HUES6 (cell line): Measurements from ENCODE around the gene EMCN.

Experiments
- H3K27ac ChIP-seq: 2 replicates; pipeline ENCODE4 v1.7.0; 2013; ENCODE audit warnings: low read depth, mild to moderate bottlenecking, low read length, inconsistent platforms
- H3K27me3 ChIP-seq: 2 replicates; pipeline ENCODE4 v1.6.1; 2013; ENCODE audit warnings: low read length; ENCODE audit not compliant: control insufficient read depth, insufficient read depth
- H3K36me3 ChIP-seq: 2 replicates; pipeline ENCODE4 v1.6.1; 2013; ENCODE audit warnings: low read length; ENCODE audit not compliant: control insufficient read depth, insufficient read depth
- H3K4me1 ChIP-seq: 2 replicates; pipeline ENCODE4 v1.6.1; 2013; ENCODE audit warnings: low read length; ENCODE audit not compliant: control insufficient read depth, insufficient read depth
- H3K4me3 ChIP-seq: 2 replicates; pipeline ENCODE4 v1.5.1; 2013; ENCODE audit warnings: low read depth, low read length
- H3K9ac ChIP-seq: one replicate; pipeline ENCODE4 v1.6.1; 2013; ENCODE audit warnings: mild to moderate bottlenecking, low read length
- H3K9me3 ChIP-seq: 2 replicates; pipeline ENCODE4 v1.6.1; 2013; ENCODE audit warnings: low read depth, low read length; ENCODE audit not compliant: control insufficient read depth, insufficient read depth

The EMCN gene

GRCh38 chr4:100525686-100526085, 7.9 kb upstream of the EMCN start:
- H3K27me3 ChIP-seq: no peaks in the 10 kb centered on the region

GRCh38 chr4:100519205-100519604, 1.4 kb upstream of the EMCN start:
- Histone ChIP-seq H3K9ac (no peak overlapping the region), H3K27me3 (no peaks in the 10 kb centered on the region), H3K9me3 (no peaks in the 10 kb centered on the region), H3K4me3 (no peak overlapping the region), H3K36me3 (no peaks in the 10 kb centered on the region), H3K27ac (no peak overlapping the region), H3K4me1 (no peaks in the 10 kb centered on the region)

More at GRCh38 chr4:100525686-100526085, 7.9 kb upstream of the EMCN start:
- Histone ChIP-seq H3K9ac (no peak overlapping the region), H3K36me3 (no peaks in the 10 kb centered on the region), H3K4me3 (no peak overlapping the region), H3K4me1 (no peaks in the 10 kb centered on the region), H3K9me3 (no peaks in the 10 kb centered on the region), H3K27ac (no peak overlapping the region)

GRCh38 chr4:100516225-100516624, 1.6 kb downstream of the EMCN start:
- no peaks in the 10 kb centered on the region for H3K27me3 ChIP-seq
- no peaks in the 10 kb centered on the region for H3K4me1 ChIP-seq
- H3K9ac ChIP-seq: no peak overlapping the region
- no peak overlapping the region for H3K27ac ChIP-seq
- H3K36me3 ChIP-seq: no peaks in the 10 kb centered on the region
- no peaks in the 10 kb centered on the region for H3K9me3 ChIP-seq
- no peak overlapping the region for H3K4me3 ChIP-seq

GRCh38 chr4:100511896-100512295, 5.9 kb downstream of the EMCN start:
- Histone ChIP-seq H3K4me3 (no peak overlapping the region), H3K9me3 (no peaks in the 10 kb centered on the region), H3K9ac (no peak overlapping the region), H3K27me3 (no peaks in the 10 kb centered on the region), H3K36me3 (no peaks in the 10 kb centered on the region), H3K27ac (no peak overlapping the region), H3K4me1 (no peaks in the 10 kb centered on the region)

- Histone ChIP-seq H3K9ac (no peak overlapping the region), H3K27me3 (no peaks in the 10 kb centered on the region), H3K36me3 (no peaks in the 10 kb centered on the region), H3K9me3 (no peaks in the 10 kb centered on the region), H3K4me3 (no peak overlapping the region), H3K4me1 (no peaks in the 10 kb centered on the region), H3K27ac (no peak overlapping the region)
Measured at GRCh38 chr4:100510551-100510950, 7.3 kb downstream of the EMCN start.

- Histone ChIP-seq H3K36me3 (no peaks in the 10 kb centered on the region), H3K9ac (no peak overlapping the region), H3K4me1 (no peaks in the 10 kb centered on the region), H3K9me3 (0 out of 2 replicates have a peak, but pooled peaks cover 4% of the 10 kb centered on the region), H3K27ac (no peak overlapping the region), H3K4me3 (no peak overlapping the region), H3K27me3 (no peaks in the 10 kb centered on the region)
Measured at GRCh38 chr4:100509386-100509785, 8.4 kb downstream of the EMCN start.

- Histone ChIP-seq H3K9ac (no peak overlapping the region), H3K9me3 (0 out of 2 replicates have a peak, but pooled peaks cover 4% of the 10 kb centered on the region), H3K27me3 (no peaks in the 10 kb centered on the region), H3K36me3 (no peaks in the 10 kb centered on the region), H3K4me1 (no peaks in the 10 kb centered on the region), H3K27ac (no peak overlapping the region), H3K4me3 (no peak overlapping the region)
Measured at GRCh38 chr4:100508691-100509090, 9.1 kb downstream of the EMCN start.

- Histone ChIP-seq H3K4me3 (no peak overlapping the region), H3K9ac (no peak overlapping the region), H3K4me1 (no peaks in the 10 kb centered on the region), H3K27me3 (no peaks in the 10 kb centered on the region), H3K9me3 (0 out of 2 replicates have a peak, but pooled peaks cover 4% of the 10 kb centered on the region), H3K36me3 (no peaks in the 10 kb centered on the region), H3K27ac (no peak overlapping the region)
Measured at GRCh38 chr4:100504086-100504874, 13.5 kb downstream of the EMCN start.

- Histone ChIP-seq H3K9me3 (no peaks in the 10 kb centered on the region), H3K27ac (no peak overlapping the region), H3K9ac (no peak overlapping the region), H3K4me3 (no peak overlapping the region), H3K27me3 (no peaks in the 10 kb centered on the region), H3K4me1 (no peaks in the 10 kb centered on the region), H3K36me3 (no peaks in the 10 kb centered on the region)
Measured at GRCh38 chr4:100497791-100498190, 20.0 kb downstream of the EMCN start.

GRCh38 chr4:100495074-100495473, 22.7 kb downstream of the EMCN start:
- H3K9me3 ChIP-seq: no peaks in the 10 kb centered on the region
- H3K9ac ChIP-seq: no peak overlapping the region
- no peak overlapping the region for H3K27ac ChIP-seq
- no peaks in the 10 kb centered on the region for H3K4me1 ChIP-seq
- H3K36me3 ChIP-seq: no peaks in the 10 kb centered on the region
- H3K27me3 ChIP-seq: no peaks in the 10 kb centered on the region
- H3K4me3 ChIP-seq: no peak overlapping the region

- Histone ChIP-seq H3K27me3 (no peaks in the 10 kb centered on the region), H3K4me3 (no peak overlapping the region), H3K4me1 (no peaks in the 10 kb centered on the region), H3K27ac (no peak overlapping the region), H3K9ac (no peak overlapping the region), H3K36me3 (no peaks in the 10 kb centered on the region), H3K9me3 (no peaks in the 10 kb centered on the region)
Measured at GRCh38 chr4:100494166-100494565, 23.7 kb downstream of the EMCN start.
